Cerebellar nuclear complex (tissue), 1 donor: ENCODE data around the gene C6orf141.
"Not testable (repeated sequence)": the region's sequence is repeated elsewhere in the genome, so short reads cannot be mapped to it uniquely, and the experiment has no call there.

Experiments
- DNase-seq, 2 experiments: peaks; one replicate each; lab custom pipeline; 2025; lab: John Stamatoyannopoulos, UW

The C6orf141 gene

DNA sequence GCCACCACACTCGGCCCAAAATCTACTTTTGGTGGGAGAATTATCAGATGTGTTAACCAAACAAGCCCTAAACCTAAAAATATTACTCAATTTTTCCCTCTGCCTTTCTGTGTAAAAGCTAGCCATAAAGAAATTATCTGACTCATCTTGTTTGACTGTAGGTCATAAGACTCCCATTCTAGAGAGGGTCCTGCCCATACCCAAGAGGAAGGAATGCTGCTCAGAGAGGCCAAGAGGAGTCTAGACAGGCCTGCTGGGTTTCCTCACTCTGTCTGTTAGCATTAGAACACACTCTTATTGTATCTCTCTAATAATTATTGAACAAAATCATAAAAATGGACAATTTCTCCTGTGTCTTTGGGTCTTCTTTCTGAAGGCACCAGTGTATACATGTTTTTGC lies 26.1 kb downstream of the C6orf141 start:
- no peak for DNase-seq

DNA sequence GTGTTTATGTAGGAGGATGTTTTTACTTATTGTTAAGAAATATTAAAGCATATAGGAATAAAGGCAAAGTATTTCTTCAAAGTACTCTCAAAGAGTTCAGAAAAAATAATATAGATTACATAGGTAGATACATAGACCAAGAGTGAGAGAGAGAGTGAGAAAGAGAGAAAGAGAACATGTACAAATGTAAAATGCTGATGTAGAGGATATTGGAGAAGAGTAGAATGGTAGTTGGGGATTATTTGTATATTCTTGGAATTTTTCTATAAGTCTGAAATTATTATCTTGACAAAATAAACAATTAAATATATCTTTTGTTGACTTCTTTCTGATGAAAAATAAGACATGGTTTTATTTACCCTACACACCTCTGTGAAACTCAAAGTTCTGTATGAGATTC lies 29.2 kb downstream of the C6orf141 start:
- no peak for DNase-seq

DNA sequence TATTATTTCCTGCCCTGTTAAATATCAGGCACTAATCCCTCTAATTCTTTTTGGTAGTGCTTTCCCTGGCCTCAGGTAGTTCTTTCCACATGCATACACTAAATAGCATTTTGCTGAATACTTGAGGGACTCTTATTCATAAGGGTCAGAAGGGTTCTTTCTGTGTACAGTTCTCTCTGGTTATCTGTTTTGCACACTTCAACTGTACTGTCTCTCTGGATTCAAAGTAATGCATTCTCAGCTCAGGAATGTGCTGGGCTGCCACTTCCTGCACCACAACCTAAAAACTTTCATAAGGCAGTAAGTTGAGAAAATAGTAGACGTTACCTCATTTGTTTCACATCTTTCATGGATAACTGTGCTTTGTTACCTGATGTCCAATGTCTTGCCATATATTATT lies 32.1 kb downstream of the C6orf141 start:
- DNase-seq = no peak

DNA sequence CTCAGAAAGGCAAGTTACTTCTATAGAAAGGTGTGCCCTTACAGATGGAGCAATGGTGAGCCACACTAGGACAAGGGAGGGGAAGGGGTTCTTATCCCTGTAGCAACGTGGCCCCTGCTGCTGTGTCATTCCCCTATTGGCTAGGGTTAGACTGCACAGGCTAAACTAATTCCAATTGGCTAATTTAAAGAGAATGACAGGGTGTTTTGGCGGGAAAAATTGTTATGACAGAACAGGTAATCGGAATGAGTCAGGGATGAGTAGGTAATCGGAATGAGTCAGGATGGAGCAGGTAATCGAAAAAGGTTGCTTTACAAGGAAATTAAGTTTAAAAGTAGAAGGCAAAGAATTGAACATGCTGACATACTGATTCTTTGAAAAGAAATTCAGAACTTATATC lies 36.8 kb downstream of the C6orf141 start:
- DNase-seq = not testable (repeated sequence)
